HL-60 (cell line): ENCODE measurements around the gene HTR3A.

Experiments used
- GABPA ChIP-seq: IDR thresholded peaks from 2 replicates; pipeline ENCODE4 v1.6.1; 2012; ENCODE audit warnings: low read depth
- POLR2AphosphoS5 ChIP-seq: IDR thresholded peaks from 2 replicates; pipeline ENCODE4 v1.6.1; 2012; ENCODE audit warnings: low read depth
- TF ChIP-seq, protein P1 (sequence below): IDR thresholded peaks from one replicate; pipeline ENCODE4 v1.5.1; 2011; ENCODE audit warnings: low read length, control low read depth, inconsistent platforms; ENCODE audit not compliant: insufficient read depth
- TF ChIP-seq, protein P2 (sequence below): IDR thresholded peaks from 2 replicates; pipeline ENCODE4 v1.6.1; 2012; ENCODE audit warnings: low read depth; ENCODE audit not compliant: insufficient replicate concordance

DNA sequence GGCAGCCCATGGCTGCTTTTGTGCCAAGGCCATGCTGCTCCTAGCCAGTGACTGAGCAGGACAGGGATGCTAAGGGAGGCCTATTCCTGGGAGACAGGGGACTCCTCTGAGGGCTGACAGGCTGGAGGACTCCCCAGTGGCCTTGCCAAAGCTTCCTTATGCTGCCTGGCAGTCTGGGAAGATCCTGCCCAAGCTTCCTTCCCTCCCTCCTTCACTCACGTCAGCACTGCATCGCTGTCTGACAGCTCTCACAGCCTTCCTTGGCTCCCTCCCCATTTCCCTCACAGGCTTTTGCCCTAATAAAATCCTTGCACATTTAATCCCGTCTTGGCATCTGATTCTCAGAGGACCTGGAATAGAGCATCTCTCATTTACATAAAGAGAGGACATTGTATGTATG lies 26.5 kb downstream of the HTR3A start:
- no peak for TF ChIP-seq POLR2AphosphoS5
- TF ChIP-seq, protein P1, sequence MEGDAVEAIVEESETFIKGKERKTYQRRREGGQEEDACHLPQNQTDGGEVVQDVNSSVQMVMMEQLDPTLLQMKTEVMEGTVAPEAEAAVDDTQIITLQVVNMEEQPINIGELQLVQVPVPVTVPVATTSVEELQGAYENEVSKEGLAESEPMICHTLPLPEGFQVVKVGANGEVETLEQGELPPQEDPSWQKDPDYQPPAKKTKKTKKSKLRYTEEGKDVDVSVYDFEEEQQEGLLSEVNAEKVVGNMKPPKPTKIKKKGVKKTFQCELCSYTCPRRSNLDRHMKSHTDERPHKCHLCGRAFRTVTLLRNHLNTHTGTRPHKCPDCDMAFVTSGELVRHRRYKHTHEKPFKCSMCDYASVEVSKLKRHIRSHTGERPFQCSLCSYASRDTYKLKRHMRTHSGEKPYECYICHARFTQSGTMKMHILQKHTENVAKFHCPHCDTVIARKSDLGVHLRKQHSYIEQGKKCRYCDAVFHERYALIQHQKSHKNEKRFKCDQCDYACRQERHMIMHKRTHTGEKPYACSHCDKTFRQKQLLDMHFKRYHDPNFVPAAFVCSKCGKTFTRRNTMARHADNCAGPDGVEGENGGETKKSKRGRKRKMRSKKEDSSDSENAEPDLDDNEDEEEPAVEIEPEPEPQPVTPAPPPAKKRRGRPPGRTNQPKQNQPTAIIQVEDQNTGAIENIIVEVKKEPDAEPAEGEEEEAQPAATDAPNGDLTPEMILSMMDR: no peak
- TF ChIP-seq GABPA: no peak
- TF ChIP-seq, protein P2, sequence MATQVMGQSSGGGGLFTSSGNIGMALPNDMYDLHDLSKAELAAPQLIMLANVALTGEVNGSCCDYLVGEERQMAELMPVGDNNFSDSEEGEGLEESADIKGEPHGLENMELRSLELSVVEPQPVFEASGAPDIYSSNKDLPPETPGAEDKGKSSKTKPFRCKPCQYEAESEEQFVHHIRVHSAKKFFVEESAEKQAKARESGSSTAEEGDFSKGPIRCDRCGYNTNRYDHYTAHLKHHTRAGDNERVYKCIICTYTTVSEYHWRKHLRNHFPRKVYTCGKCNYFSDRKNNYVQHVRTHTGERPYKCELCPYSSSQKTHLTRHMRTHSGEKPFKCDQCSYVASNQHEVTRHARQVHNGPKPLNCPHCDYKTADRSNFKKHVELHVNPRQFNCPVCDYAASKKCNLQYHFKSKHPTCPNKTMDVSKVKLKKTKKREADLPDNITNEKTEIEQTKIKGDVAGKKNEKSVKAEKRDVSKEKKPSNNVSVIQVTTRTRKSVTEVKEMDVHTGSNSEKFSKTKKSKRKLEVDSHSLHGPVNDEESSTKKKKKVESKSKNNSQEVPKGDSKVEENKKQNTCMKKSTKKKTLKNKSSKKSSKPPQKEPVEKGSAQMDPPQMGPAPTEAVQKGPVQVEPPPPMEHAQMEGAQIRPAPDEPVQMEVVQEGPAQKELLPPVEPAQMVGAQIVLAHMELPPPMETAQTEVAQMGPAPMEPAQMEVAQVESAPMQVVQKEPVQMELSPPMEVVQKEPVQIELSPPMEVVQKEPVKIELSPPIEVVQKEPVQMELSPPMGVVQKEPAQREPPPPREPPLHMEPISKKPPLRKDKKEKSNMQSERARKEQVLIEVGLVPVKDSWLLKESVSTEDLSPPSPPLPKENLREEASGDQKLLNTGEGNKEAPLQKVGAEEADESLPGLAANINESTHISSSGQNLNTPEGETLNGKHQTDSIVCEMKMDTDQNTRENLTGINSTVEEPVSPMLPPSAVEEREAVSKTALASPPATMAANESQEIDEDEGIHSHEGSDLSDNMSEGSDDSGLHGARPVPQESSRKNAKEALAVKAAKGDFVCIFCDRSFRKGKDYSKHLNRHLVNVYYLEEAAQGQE: no peak
